ENCODE results near the gene EIF4E.

EIF4E gene

DNA sequence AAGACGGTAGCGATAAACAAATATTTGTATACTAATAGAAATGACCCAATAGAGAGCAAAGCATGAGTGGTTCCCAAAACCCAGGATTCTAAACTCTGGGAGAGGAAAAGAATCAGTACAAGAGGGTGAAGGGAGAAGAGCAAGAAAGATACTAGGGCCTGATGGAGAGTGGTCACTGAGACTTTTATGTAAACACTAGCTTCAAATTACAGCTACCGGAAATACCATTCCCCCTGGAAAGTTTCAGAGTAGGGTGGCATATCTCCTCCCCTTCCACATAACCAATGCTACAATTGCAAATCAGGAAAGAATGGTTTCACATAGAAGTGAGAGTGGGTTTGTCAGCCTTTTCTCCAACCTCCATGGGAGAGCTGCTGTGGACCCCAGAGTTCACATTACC lies 77.1 kb downstream of the EIF4E start:
- no peaks in the 10 kb centered on the region for H3K27me3 ChIP-seq (ENCODE audit: insufficient read depth, poor library complexity, severe bottlenecking)
- no peak overlapping the region for H3K27ac ChIP-seq (replicated peaks)
- no peak for DNase-seq (ENCODE audit: low read depth in 1 of 2, low spot score in 1 of 2)
- H3K4me3 ChIP-seq (replicated peaks; ENCODE audit: insufficient read depth, low read length), result no peak overlapping the region
- TF ChIP-seq, protein P1, sequence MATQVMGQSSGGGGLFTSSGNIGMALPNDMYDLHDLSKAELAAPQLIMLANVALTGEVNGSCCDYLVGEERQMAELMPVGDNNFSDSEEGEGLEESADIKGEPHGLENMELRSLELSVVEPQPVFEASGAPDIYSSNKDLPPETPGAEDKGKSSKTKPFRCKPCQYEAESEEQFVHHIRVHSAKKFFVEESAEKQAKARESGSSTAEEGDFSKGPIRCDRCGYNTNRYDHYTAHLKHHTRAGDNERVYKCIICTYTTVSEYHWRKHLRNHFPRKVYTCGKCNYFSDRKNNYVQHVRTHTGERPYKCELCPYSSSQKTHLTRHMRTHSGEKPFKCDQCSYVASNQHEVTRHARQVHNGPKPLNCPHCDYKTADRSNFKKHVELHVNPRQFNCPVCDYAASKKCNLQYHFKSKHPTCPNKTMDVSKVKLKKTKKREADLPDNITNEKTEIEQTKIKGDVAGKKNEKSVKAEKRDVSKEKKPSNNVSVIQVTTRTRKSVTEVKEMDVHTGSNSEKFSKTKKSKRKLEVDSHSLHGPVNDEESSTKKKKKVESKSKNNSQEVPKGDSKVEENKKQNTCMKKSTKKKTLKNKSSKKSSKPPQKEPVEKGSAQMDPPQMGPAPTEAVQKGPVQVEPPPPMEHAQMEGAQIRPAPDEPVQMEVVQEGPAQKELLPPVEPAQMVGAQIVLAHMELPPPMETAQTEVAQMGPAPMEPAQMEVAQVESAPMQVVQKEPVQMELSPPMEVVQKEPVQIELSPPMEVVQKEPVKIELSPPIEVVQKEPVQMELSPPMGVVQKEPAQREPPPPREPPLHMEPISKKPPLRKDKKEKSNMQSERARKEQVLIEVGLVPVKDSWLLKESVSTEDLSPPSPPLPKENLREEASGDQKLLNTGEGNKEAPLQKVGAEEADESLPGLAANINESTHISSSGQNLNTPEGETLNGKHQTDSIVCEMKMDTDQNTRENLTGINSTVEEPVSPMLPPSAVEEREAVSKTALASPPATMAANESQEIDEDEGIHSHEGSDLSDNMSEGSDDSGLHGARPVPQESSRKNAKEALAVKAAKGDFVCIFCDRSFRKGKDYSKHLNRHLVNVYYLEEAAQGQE (IDR thresholded peaks at IDR 0.05; ENCODE audit: insufficient replicate concordance, low read depth), result no peak
- TF ChIP-seq SPI1 (IDR thresholded peaks at IDR 0.05; ENCODE audit: borderline replicate concordance, low read depth), result no peak
- TF ChIP-seq, protein P2, sequence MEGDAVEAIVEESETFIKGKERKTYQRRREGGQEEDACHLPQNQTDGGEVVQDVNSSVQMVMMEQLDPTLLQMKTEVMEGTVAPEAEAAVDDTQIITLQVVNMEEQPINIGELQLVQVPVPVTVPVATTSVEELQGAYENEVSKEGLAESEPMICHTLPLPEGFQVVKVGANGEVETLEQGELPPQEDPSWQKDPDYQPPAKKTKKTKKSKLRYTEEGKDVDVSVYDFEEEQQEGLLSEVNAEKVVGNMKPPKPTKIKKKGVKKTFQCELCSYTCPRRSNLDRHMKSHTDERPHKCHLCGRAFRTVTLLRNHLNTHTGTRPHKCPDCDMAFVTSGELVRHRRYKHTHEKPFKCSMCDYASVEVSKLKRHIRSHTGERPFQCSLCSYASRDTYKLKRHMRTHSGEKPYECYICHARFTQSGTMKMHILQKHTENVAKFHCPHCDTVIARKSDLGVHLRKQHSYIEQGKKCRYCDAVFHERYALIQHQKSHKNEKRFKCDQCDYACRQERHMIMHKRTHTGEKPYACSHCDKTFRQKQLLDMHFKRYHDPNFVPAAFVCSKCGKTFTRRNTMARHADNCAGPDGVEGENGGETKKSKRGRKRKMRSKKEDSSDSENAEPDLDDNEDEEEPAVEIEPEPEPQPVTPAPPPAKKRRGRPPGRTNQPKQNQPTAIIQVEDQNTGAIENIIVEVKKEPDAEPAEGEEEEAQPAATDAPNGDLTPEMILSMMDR (IDR thresholded peaks at IDR 0.05; ENCODE audit: insufficient read depth, low read length), result no peak
- TF ChIP-seq GABPA (IDR thresholded peaks at IDR 0.05; ENCODE audit: low read depth), result no peak
- no peak for TF ChIP-seq POLR2AphosphoS5 (IDR thresholded peaks at IDR 0.05; ENCODE audit: low read depth)

DNA sequence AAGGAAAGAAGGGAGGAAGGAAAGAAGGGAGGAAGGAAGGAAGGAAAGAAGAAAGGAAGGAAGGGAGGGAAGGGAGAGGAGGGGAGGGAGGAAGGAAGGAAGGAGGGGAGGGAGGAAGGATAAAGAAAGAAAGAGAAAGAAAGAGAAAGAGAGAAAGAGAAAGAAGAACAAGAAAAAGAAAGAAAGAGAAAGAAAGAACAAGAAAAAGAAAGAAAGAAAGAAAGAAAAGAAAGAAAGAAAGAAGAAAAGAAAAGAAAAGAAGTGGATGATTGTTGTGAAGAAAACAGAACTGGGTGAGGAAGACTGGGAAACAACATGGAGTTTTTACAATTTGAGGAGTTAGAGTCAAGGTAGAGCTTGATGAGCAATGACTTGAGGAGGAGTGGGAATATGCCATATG lies 78.0 kb downstream of the EIF4E start:
- DNase-seq (ENCODE audit: low read depth in 1 of 2, low spot score in 1 of 2), result no peak
- TF ChIP-seq POLR2AphosphoS5 (IDR thresholded peaks at IDR 0.05; ENCODE audit: low read depth) (no peak), GABPA (IDR thresholded peaks at IDR 0.05; ENCODE audit: low read depth) (no peak), SPI1 (IDR thresholded peaks at IDR 0.05; ENCODE audit: borderline replicate concordance, low read depth) (no peak)
- TF ChIP-seq, protein P2 (IDR thresholded peaks at IDR 0.05; ENCODE audit: insufficient read depth, low read length), result no peak
- TF ChIP-seq, protein P1 (IDR thresholded peaks at IDR 0.05; ENCODE audit: insufficient replicate concordance, low read depth), result no peak
- Histone ChIP-seq H3K27ac (replicated peaks) (no peak overlapping the region), H3K4me3 (replicated peaks; ENCODE audit: insufficient read depth, low read length) (no peak overlapping the region), H3K27me3 (ENCODE audit: insufficient read depth, poor library complexity, severe bottlenecking) (no peaks in the 10 kb centered on the region)

DNA sequence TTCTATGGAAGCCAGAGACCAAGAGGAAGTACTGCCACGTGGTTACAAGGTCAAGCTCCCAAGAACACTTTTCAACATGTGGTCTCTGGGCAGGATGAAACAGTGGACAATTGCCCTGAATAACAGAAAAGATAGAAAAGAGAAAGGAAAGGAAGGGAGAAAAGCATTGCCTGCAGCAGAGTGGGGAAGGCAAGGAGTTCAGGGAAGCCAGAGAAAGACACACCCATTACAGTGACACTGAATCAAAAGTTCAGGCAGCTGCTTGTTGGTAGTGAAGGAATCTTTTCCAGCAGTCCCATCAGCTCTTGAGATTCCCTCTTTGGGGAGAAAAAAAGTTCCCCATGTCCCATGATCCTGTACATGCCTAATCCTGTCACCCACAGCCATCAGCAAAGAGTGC lies 80.5 kb downstream of the EIF4E start:
- DNase-seq (ENCODE audit: low read depth in 1 of 2, low spot score in 1 of 2), result no peak
- Histone ChIP-seq H3K27me3 (ENCODE audit: insufficient read depth, poor library complexity, severe bottlenecking) (no peaks in the 10 kb centered on the region), H3K27ac (replicated peaks) (no peak overlapping the region), H3K4me3 (replicated peaks; ENCODE audit: insufficient read depth, low read length) (no peak overlapping the region)
- TF ChIP-seq, protein P2 (IDR thresholded peaks at IDR 0.05; ENCODE audit: insufficient read depth, low read length), result no peak
- TF ChIP-seq GABPA (IDR thresholded peaks at IDR 0.05; ENCODE audit: low read depth), result no peak
- TF ChIP-seq SPI1 (IDR thresholded peaks at IDR 0.05; ENCODE audit: borderline replicate concordance, low read depth), result no peak
- TF ChIP-seq POLR2AphosphoS5 (IDR thresholded peaks at IDR 0.05; ENCODE audit: low read depth), result no peak
- TF ChIP-seq, protein P1 (IDR thresholded peaks at IDR 0.05; ENCODE audit: insufficient replicate concordance, low read depth), result no peak

Data from HL-60 (cell line).